ENCODE results near the gene AHI1.

DNA sequence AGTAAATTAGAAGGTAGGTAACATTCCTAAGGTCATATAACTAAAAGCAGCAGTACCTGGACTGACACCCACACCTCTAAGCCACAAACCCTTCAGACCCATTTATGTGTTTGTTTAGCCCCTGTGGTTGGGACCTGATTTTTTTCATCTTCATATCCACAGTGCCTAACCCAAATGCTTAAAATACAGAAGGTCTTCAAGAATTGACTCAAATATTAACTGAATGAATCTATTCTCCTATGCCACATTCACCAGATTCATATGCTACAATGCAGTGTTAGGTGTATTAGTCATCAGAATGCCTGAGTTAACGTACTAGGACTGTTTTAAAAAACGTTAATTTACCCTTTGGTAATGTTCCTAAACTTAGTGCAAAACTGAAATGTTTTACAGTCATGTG lies 124.8 kb downstream of the AHI1 start:
- TF ChIP-seq, protein P1, sequence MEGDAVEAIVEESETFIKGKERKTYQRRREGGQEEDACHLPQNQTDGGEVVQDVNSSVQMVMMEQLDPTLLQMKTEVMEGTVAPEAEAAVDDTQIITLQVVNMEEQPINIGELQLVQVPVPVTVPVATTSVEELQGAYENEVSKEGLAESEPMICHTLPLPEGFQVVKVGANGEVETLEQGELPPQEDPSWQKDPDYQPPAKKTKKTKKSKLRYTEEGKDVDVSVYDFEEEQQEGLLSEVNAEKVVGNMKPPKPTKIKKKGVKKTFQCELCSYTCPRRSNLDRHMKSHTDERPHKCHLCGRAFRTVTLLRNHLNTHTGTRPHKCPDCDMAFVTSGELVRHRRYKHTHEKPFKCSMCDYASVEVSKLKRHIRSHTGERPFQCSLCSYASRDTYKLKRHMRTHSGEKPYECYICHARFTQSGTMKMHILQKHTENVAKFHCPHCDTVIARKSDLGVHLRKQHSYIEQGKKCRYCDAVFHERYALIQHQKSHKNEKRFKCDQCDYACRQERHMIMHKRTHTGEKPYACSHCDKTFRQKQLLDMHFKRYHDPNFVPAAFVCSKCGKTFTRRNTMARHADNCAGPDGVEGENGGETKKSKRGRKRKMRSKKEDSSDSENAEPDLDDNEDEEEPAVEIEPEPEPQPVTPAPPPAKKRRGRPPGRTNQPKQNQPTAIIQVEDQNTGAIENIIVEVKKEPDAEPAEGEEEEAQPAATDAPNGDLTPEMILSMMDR (conservative IDR thresholded peaks at IDR 0.05; ENCODE audit: low read depth, low read length): no peak
- no peak for TF ChIP-seq EZH2 (IDR thresholded peaks at IDR 0.05; ENCODE audit: borderline replicate concordance, low read depth, low read length, poor library complexity, severe bottlenecking)
